Body of pancreas (tissue), 4 donors: ENCODE measurements around the gene UNC93B1.

ENCODE experiments used
- CTCF ChIP-seq, 7 experiments: fragments of 450-650 bp in 4 of 7; fragments of 200-600 bp in 3 of 7; sonication (generic) in 3 of 7; IDR thresholded peaks; one replicate each; pipeline ENCODE4 v1.5.1; 2016 to 2019; ENCODE audit warnings: antibody characterized with exemption in 7 of 7
- POLR2A ChIP-seq, 3 donors: fragments of 450-650 bp; IDR thresholded peaks; one replicate each; pipeline ENCODE4 v1.6.1; 2016; ENCODE audit warnings: antibody characterized with exemption in 3 of 3, mild to moderate bottlenecking in 2 of 3

- TF ChIP-seq CTCF (IDR thresholded peaks at IDR 0.05) (no peak), POLR2A (IDR thresholded peaks at IDR 0.05) (no peak)
Observed at GRCh38 chr11:68043349-68044144, 39.6 kb upstream of the UNC93B1 start.
